ENCODE measurements around the gene DBNDD2.

The DBNDD2 gene

GRCh38 chr20:45387274-45387673 is 20.8 kb upstream of the DBNDD2 start:
- no peak for DNase-seq

DNA sequence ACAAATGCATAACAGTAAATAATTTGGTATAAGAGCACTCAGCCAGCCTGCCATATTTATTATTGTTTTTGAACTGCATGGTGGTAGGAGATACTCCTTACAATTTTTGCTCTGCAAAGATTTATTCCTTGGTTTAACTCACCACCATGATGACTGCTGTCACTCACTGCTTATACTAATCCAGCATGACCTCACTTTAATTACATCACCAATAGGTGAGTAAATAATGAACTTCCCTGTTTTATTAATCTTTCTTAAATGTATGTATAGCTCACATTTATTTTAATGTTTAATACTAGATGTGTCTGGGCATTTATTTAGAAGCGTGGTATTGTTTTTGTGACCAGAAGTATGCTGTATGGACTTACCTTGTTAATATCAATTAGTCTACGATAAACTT is 17.2 kb upstream of the DBNDD2 start:
- DNase-seq = no peak

DNA sequence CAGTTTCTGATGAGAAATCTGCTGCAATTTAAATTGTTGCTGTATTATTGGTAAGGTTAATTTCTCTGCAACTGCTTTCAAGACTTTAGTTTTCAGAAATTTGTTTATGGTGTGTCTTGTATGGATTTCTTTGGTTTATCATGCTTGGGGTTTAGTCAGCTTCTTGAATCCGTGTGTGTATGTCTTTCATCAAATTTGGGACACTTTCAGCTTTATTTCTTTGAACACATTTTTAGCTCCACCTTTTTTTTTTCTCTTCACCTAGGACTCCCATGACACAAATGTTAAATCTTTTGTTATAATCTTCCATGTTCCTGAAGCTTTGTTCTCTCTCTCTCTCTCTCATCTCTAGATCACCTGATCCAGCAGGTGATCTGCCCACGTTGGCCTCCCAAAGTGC is 16.5 kb upstream of the DBNDD2 start:
- no peak for DNase-seq

- no peak for DNase-seq
Observed at GRCh38 chr20:45392733-45393132, 15.4 kb upstream of the DBNDD2 start.

DNA sequence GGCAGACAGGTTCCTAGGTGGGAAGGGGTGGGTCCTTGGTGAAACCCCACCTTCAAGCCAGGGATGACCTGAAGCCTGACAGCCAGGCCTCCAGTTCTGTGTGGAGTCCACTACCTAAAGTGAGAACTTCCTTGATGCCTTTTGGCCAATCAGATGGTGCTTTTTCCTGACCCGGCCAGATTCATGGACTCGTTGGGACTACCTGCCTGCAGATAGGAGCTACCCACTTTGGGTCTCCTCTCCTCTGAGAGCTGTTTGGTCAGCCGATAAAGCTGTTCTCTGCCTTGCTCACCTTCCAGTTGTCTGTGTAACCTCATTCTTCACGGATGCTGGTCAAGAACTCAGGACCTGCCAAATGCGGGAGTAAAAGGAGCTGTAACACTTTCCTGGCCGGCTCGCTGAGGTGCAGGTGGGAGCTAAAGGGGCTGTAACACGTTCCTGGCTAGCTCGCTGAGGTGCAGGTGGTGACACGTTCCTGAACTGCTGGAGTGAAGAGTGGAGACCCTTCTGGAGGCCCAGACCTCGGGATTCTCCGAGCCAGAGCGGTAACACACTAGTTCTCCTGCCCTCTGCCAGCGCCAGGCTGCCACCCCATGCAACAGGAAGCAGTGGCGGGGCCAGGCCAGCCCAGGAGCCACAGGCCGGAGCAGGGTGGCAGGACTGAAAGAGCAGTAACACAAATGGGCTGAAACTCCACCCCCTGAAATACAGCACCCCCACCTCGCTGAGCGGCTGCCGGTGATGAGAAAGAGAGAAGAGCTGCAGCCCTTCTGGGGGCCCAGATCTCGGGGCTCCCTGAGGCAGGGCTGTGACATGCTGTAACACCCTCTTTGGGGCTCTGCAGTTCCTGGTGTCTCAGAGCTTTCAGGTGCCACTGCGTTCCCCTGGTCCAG is 13.6 kb upstream of the DBNDD2 start:
- DNase-seq = no peak

- no peak for DNase-seq
Observed at GRCh38 chr20:45395114-45395415, 13.0 kb upstream of the DBNDD2 start.

DNA sequence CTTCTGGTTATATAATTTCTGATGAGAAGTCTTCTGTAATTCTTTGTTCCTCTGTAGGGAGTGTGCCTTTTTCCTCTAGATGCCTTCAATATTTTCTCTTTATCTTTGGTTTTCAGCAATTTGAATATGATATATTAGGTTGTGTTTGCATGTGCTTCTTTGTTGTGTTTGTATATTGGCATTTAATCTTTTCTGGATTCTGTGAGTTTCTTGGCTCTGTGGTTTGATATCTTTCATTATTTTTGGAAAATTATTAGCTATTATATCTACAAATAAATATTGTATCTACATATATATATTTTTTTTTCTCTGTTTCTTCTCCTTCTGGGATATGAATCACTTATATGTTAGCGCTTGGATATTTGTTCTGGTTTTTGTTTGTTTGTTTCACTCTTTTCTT is 9.1 kb upstream of the DBNDD2 start:
- DNase-seq = no peak

GRCh38 chr20:45400346-45401031 is 7.6 kb upstream of the DBNDD2 start:
- no peak for DNase-seq

- DNase-seq = no peak
Observed at GRCh38 chr20:45402946-45403345, 5.1 kb upstream of the DBNDD2 start.

GRCh38 chr20:45404438-45404837 is 3.7 kb upstream of the DBNDD2 start:
- DNase-seq = no peak

- DNase-seq = no peak
Observed at GRCh38 chr20:45405571-45406259, 2.4 kb upstream of the DBNDD2 start.

GRCh38 chr20:45406260-45407066 is 1.6 kb upstream of the DBNDD2 start:
- DNase-seq = no peak

GRCh38 chr20:45407067-45407745 is 883 bp upstream of the DBNDD2 start:
- no peak for DNase-seq

GRCh38 chr20:45408646-45409213 is 641 bp downstream of the DBNDD2 start:
- no peak for DNase-seq

DNA sequence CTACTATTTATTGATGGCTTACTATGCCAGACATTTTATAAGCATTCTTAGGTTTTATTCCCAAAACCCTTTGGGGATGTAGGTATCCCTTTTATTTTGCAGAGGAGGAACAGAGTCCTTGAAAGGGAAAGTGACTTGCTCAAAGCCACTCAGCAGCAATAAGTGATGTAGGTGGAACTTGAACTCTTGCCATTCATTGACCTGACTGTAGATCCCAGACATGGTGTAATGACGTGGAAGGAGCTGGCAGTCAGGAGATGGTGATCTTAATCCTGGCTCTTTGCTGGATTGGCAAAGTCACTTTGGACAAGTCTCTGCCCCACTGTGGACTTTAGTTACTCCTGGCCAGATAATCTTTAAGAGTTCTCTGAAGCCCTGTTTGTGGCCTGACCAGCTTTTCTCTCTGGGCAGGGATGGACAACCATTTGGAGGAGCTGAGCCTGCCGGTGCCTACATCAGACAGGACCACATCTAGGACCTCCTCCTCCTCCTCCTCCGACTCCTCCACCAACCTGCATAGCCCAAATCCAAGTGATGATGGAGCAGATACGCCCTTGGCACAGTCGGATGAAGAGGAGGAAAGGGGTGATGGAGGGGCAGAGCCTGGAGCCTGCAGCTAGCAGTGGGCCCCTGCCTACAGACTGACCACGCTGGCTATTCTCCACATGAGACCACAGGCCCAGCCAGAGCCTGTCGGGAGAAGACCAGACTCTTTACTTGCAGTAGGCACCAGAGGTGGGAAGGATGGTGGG is 1.6 kb downstream of the DBNDD2 start:
- no peak for DNase-seq

GRCh38 chr20:45410887-45411286 is 2.8 kb downstream of the DBNDD2 start:
- no peak for DNase-seq

DNA sequence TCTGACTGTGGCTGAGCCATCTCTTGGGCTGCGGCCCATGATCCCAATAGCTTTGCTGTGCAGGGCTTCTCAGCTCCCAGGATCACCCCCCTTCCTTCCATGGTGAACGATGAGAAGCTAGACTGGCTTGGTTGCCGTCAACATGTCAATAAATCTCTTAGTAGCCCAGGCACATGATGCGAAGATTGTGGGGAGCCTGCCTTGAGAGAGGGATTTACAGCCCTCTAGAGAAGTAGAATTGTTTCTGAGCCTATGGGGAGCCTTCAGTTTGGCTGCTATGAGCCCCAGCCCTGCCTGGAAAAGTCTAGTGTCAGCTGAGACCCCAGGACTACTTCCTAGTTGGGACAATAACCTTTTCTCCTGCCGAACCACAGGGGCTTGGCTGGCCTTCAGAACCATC is 4.6 kb downstream of the DBNDD2 start:
- DNase-seq = no peak

GRCh38 chr20:45413479-45413878 is 5.4 kb downstream of the DBNDD2 start:
- DNase-seq = no peak

GRCh38 chr20:45415822-45416637 is 7.9 kb downstream of the DBNDD2 start, which contains the start of gene PIGT:
PIGT (plus strand) TSS chr20:45416141; CDS start chr20:45416157, 16 bp downstream.
- DNase-seq = no peak

GRCh38 chr20:45416917-45417316 is 8.8 kb downstream of the DBNDD2 start:
- DNase-seq = no peak

Measured in NCI-H1436 treated with DMSO at 0.1 percent for 48 hours (cell line).